GM10847 (cell line): ENCODE measurements around the gene GPS2.

Source experiments
- POLR2A ChIP-seq: IDR thresholded peaks from 2 replicates; pipeline ENCODE4 v1.6.1; 2011; ENCODE audit not compliant: insufficient read length; ENCODE audit errors: extremely low read depth

GPS2 gene

GRCh38 chr17:7346761-7347614 is 31.8 kb upstream of the GPS2 start:
- TF ChIP-seq POLR2A: no peak

DNA sequence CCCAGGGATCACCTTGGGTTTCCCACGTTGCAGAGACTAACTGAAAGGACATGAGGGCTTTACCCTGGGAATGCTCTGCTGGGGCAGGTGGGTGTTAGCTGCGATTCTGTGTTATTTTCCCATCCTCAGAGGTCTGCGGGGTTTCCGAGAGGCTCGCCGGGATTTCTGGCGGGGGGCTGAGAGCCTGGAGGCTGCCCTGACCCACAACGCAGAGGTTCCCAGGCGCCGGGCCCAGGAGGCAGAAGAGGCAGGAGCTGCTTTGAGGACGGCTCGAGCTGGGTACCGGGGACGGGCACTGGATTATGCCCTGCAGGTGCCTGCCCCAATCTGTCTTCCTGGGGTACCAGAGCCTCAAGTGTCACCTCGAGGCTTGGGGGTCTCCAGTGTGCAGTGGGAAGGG is 28.1 kb upstream of the GPS2 start:
- TF ChIP-seq POLR2A: no peak

GRCh38 chr17:7341842-7342241 is 26.7 kb upstream of the GPS2 start:
- no peak for TF ChIP-seq POLR2A

DNA sequence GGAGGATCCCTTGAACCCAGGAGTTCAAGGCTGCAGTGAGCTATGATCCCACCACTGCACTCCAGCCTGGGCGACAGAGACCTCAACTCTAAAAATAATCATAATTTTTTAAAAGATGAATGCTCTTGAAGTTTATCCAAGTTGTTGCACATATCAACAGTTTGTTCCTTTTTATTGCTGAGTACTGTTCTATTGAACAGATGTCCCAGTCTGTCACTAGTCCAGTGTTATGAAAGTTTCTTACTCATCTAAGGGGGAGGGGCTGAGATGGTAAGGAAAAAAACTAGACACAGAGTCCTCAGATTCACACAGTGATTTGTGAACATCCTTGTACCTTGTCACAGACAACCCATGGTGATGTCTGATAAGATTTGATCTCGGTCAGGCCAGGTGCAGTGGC is 25.0 kb upstream of the GPS2 start:
- TF ChIP-seq POLR2A: no peak

GRCh38 chr17:7336240-7337175 is 21.3 kb upstream of the GPS2 start, which contains the start of gene ACAP1:
ACAP1 (plus strand) TSS chr17:7336529; CDS start chr17:7336735, 206 bp downstream.
- peak; percentile 25 for TF ChIP-seq POLR2A

GRCh38 chr17:7334938-7335538 is 19.9 kb upstream of the GPS2 start:
- no peak for TF ChIP-seq POLR2A

- no peak for TF ChIP-seq POLR2A
These were observed 17.0 kb upstream of the GPS2 start for GRCh38 chr17:7332111-7332510.

DNA sequence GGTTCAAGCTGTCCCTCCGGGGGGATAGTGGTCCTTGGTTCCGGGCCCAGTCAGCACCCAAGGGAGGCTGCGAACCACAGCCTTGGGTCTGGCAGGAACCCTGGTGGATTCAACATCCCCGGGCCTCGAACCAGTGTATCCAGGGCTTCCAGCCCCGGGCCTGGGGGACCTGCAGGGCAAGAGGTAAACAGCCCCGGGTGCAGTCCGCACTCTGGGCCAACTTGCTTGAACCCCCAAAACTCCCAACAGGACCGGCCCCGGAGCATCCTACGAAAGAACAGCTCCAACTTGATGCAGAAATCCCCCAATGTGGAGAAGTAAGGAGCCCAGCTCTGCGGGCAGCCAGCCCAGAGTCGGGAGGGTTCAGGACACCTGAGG is 15.5 kb upstream of the GPS2 start:
- no peak for TF ChIP-seq POLR2A

DNA sequence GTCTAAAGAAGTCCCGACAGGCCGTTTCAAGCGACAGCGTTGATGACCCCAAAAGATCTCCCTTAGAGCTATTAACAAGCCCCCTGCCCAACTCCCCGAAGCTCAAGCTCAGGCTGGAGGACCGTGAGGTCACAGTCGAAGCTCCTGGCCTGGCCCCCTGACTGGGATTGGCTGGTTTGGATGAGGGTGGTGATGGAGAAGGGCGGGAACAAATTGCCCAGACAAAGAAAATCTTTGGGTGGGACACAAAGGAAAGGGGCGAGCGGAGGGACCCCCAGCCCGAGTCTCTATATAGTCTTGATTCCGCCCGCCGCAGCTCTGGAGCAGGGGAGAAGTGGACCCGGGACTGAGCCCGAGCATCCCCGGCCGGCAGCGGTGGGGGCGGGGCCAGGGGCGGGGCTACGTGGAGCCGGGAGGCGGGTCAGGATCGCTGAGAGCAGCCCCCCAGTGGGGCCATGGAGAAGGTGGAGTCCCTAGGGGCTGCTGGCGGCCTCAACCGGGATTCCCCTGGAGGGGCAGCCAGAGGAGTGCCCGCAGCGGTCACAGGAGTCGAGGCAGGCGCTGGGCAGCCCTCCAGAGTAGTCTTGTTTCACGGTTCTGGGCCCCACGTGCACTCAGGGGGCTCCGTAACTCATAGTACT is 15.0 kb upstream of the GPS2 start:
- TF ChIP-seq POLR2A: no peak

DNA sequence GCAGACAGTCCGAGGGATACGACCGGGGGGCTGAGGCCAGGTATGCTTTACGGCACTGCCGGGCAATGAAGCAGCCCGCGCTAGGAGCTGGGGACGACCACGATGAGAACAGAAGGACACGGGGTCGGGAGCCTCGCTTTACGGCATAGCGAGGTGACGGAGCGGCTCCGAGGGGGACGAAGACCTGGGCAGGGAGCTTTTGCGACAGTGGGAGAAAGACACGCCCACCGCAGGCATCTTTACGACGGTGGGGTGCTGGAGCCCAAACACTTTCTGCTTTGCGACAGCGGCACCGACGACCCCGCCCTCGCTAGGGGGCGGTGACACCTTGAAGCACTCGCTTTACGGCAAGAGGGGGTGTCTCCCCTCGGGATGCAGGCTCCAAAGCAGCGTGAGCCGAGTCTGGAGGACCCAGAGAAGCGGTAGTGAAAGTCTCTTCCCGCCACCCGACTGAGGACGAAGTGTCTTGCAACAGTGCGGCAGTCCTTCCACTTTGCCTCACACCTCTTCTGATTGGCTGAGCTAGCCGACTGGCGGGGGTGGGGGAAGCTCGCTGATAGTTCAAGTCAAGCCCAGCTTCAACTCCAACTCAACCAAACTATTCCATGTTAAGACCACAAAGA is 14.3 kb upstream of the GPS2 start:
- peak; percentile 51 for TF ChIP-seq POLR2A

GRCh38 chr17:7328840-7329373 is 13.7 kb upstream of the GPS2 start, which contains the start of gene NEURL4:
NEURL4 (minus strand) TSS chr17:7329335; CDS start chr17:7329312, 23 bp downstream.
- TF ChIP-seq POLR2A: peak; percentile 28

DNA sequence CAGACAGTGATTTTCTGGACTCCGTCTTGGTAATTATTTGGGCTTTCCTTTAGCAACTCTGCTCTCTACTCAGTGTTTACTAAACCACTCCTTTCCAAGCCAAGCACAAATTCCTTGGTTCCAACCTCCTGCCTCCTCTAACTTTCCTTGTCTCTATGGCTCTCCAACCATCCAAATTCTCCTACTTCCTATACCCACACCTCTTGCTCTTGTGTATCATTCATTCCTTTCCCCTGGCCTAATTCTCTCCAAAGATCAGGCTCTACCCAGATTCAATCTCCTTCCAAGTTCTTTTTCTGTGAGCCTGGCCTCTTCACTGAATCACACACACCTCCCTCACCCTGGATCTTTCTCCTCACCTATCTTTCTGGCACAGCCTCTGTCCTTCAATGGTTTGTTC is 12.8 kb upstream of the GPS2 start:
- no peak for TF ChIP-seq POLR2A

- no peak for TF ChIP-seq POLR2A
These were observed 12.3 kb upstream of the GPS2 start for GRCh38 chr17:7327501-7327900.

DNA sequence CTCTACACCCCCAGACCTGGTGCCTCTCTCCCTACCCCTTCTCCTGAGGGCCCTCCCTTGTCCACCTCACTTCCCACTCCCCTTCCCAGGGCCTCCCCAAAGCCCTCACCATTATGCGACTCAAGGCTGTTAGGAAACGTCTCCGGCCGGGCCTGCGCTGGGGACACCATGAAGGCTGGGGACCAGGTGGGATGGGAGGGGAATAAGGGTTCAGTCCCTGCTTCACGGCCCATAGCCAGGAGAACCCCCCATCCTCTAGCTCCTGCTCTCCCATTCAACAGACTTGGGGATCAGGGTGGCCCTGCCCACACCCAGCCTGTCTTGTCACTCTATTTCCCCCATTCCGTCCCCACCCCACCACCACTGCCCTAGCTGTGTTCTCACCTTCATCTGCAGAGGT is 11.9 kb upstream of the GPS2 start:
- TF ChIP-seq POLR2A: no peak
